Stimulated activated CD8-positive, alpha-beta memory T cell treated with anti-CD3 and anti-CD28 coated beads, Interleukin-12 subunit alpha, Interleukin-12 subunit beta, amount 100 ng/mL, for 4 hours (primary cell): ENCODE results near the gene KDM1A.

Experiments used
- DNase-seq: peaks from one replicate; pipeline ENCODE4 v3.0.0-alpha.2; 2020; ENCODE audit warnings: low read depth

Gene KDM1A

DNA sequence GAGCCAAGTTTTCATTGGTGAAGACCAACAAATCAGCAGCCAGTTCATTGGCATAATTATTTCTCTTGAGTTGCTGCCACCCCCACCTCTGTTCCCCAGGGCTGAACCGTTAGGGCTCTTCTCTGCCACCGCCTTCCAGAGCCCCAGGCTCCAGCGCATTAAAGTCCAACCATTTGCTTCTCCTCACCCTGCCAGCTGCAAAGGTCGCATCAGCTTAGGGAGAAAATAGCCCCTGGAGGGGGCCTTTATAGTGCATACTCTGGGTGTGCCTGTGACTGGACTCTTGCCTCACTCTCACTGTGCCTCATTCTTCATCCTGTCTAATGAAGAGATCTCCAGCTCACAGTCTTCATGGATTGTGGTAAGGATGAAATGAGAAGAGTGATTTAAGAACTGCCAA, 50.4 kb downstream of the KDM1A start:
- DNase-seq, result no peak

DNA sequence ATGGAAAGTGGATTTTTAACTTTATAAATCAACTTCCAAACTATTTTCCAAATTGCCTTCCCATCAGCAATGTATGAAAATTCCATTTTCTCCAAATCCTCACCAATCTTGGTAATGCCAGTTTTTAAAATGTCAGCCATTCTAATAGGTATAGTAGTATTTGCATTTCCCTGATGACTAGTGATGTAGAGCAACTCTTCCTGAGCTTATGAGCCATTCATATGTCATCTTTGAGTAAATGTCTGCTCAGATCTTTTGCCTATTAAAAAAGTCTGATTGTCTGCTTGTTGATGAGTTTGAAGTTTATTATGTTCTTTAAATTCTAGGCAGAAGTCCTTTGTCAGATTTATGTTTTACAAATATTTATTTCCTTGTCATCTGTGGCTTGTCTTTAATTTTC, 54.7 kb downstream of the KDM1A start:
- no peak for DNase-seq

GRCh38 chr1:23079025-23079424, 59.8 kb downstream of the KDM1A start:
- DNase-seq, result no peak

- no peak for DNase-seq
Measured at GRCh38 chr1:23080885-23081284, 61.6 kb downstream of the KDM1A start.

GRCh38 chr1:23081376-23081775, 62.1 kb downstream of the KDM1A start:
- no peak for DNase-seq

DNA sequence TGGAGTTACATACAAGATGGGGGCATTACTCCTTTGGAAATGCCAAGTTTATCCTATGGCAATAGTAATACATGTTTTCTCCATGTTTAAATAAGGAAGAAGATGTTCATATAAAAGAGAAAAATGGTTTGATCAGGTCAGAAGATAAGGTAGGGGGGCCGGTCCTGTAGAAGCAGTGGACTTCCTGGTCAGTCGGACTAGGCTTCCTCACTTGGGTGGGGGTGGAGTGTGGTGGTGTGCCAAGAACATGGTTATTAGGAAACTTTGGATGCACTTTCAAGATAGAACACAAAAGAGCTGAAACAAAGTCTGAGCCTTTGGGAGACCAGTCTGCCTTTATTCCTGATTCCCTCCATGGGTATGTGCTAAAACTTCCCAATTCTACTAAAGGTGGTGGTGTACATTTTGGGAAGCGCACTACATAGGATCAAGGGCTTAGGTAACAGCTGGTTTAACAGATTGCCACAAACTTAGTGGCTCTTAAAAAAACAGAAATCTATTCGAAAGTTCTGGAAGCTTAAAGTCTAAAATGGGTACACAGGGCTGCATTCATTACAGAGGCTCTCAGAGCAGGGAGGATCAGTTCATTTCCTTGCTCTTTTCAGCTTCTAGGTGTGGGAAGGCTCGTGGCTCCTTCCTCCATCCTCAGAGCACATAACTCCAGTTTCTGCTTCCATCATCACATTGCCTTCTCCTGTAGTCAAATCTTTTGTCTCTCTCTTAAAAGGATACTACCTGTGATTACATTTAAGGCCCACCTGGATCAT, 64.6 kb downstream of the KDM1A start:
- DNase-seq, result no peak

- no peak for DNase-seq
Measured at GRCh38 chr1:23084880-23085279, 65.6 kb downstream of the KDM1A start.

- DNase-seq, result no peak
Measured at GRCh38 chr1:23085696-23086095, 66.4 kb downstream of the KDM1A start.

DNA sequence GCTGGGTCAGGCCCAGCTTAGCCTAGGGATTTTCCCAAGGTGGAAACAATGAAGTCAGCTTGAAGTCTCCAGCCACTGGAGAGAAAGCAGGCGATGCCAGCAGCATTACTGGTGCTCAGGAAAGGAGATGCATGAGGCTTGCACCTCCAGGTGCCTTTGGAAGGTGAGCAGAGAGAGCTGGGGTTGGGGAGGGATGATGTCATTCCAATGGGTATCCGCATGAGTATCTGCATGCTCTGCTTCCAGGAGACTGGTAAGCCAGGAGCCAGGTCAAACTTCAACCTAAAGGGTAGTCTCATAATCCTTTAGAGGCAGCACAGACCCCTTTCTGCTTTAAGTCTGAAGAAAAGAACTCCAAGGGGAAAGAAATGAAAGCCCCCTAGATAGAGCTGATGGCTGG, 68.8 kb downstream of the KDM1A start:
- no peak for DNase-seq

GRCh38 chr1:23090056-23090455, 70.8 kb downstream of the KDM1A start:
- DNase-seq, result no peak

GRCh38 chr1:23091545-23091944, 72.3 kb downstream of the KDM1A start:
- DNase-seq, result no peak

DNA sequence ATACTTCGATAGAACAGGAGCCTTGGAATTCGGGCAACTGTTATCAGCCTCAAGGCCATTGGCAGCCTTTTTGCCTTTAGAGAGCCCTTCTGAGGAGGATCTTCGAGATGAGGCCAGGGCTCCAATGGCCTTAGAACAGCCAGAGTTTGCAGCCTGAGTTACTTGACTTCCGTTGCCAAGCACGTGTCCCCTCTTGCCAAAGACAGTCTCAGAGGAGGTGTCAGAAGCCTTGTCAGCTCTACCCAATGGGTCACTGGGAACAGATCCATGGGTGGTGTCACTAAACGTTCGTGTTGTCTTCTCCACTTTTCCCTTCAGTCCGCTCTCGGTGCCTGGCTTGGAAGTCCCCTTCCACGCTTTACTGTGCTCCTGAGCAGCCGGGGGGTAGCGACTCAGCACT, 73.2 kb downstream of the KDM1A start:
- DNase-seq, result no peak

DNA sequence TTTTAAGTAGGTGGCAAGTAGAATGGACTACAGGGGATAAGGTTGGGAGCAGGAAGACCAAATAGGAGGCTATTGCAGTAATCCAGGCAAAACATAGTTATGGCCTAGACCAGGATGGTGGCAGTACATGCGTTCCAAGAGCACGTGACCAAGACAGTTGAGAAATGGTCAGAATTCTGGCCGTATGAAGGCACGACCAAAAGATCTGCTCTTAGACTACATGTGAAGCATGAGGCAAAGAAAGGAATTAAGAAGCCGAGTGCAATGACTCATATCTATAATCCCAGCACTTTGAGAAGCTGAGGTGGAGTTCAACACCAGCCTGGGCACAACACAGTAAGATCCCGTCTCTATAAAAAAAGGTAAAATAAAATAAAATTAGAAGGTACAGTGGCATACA, 78.0 kb downstream of the KDM1A start:
- DNase-seq, result no peak

GRCh38 chr1:23098463-23099170, 79.3 kb downstream of the KDM1A start:
- DNase-seq, result no peak

GRCh38 chr1:23099171-23099536, 79.9 kb downstream of the KDM1A start:
- DNase-seq, result no peak

GRCh38 chr1:23100074-23100748, 80.9 kb downstream of the KDM1A start:
- no peak for DNase-seq

GRCh38 chr1:23101101-23101827, 82.0 kb downstream of the KDM1A start:
- DNase-seq, result no peak

- DNase-seq, result no peak
Measured at GRCh38 chr1:23101887-23102286, 82.6 kb downstream of the KDM1A start.

GRCh38 chr1:23102289-23102688, 83.0 kb downstream of the KDM1A start:
- DNase-seq, result no peak

GRCh38 chr1:23103001-23103889, 84.0 kb downstream of the KDM1A start:
- DNase-seq, result no peak

GRCh38 chr1:23108918-23109533, 89.8 kb downstream of the KDM1A start:
- DNase-seq, result no peak
